Measurements from ENCODE around the gene OR52E2.
"Not testable (repeated sequence)": the region's sequence is repeated elsewhere in the genome, so short reads cannot be mapped to it uniquely, and the experiment has no call there.

The OR52E2 gene

GRCh38 chr11:5059391-5059790 lies at the start of gene OR52E2:
OR52E2 (minus strand) TSS chr11:5059627; CDS start chr11:5059627, 0 bp downstream.
- no peak for DNase-seq

- no peak for DNase-seq
These were observed 47.9 kb upstream of the OR52E2 start for GRCh38 chr11:5107285-5107684.

- DNase-seq = no peak
These were observed 43.6 kb upstream of the OR52E2 start for GRCh38 chr11:5103066-5103465.

GRCh38 chr11:5102246-5102645 lies 42.8 kb upstream of the OR52E2 start:
- DNase-seq = no peak

- DNase-seq = no peak
These were observed 36.6 kb upstream of the OR52E2 start for GRCh38 chr11:5096011-5096410.

- no peak for DNase-seq
These were observed 33.6 kb upstream of the OR52E2 start for GRCh38 chr11:5092821-5093585.

GRCh38 chr11:5090668-5091067 lies 31.2 kb upstream of the OR52E2 start:
- no peak for DNase-seq

GRCh38 chr11:5088556-5088955 lies 29.1 kb upstream of the OR52E2 start:
- DNase-seq = no peak

- no peak for DNase-seq
These were observed 24.2 kb upstream of the OR52E2 start for GRCh38 chr11:5083602-5084001.

GRCh38 chr11:5081405-5081804 lies 22.0 kb upstream of the OR52E2 start:
- no peak for DNase-seq

GRCh38 chr11:5071799-5072198 lies 12.4 kb upstream of the OR52E2 start:
- no peak for DNase-seq

GRCh38 chr11:5069272-5069671 lies 9.8 kb upstream of the OR52E2 start, which contains the start of gene OR52E1:
OR52E1 (plus strand) TSS chr11:5069572.
- DNase-seq = no peak

- no peak for DNase-seq
These were observed 5.6 kb upstream of the OR52E2 start for GRCh38 chr11:5065027-5065426.

GRCh38 chr11:5058679-5059078 lies 748 bp downstream of the OR52E2 start:
- not testable (repeated sequence) for DNase-seq

GRCh38 chr11:5046754-5047330 lies 12.6 kb downstream of the OR52E2 start:
- DNase-seq = no peak

GRCh38 chr11:5046226-5046625 lies 13.2 kb downstream of the OR52E2 start, which contains the start of gene OR52J3:
OR52J3 (plus strand) TSS chr11:5046526; CDS start chr11:5046526, 0 bp downstream.
- no peak for DNase-seq

- DNase-seq = no peak
These were observed 16.0 kb downstream of the OR52E2 start for GRCh38 chr11:5043380-5043779.

GRCh38 chr11:5042091-5042490 lies 17.3 kb downstream of the OR52E2 start:
- no peak for DNase-seq

GRCh38 chr11:5040876-5041275 lies 18.6 kb downstream of the OR52E2 start:
- no peak for DNase-seq

- DNase-seq = no peak
These were observed 21.1 kb downstream of the OR52E2 start for GRCh38 chr11:5038341-5038740.

GRCh38 chr11:5037926-5038325 lies 21.5 kb downstream of the OR52E2 start:
- DNase-seq = no peak

- no peak for DNase-seq
These were observed 22.8 kb downstream of the OR52E2 start for GRCh38 chr11:5036669-5037068.

GRCh38 chr11:5021996-5022395 lies 37.4 kb downstream of the OR52E2 start:
- DNase-seq = no peak

GRCh38 chr11:5013012-5013411 lies 46.4 kb downstream of the OR52E2 start:
- DNase-seq = no peak

GRCh38 chr11:5011254-5011653 lies 48.2 kb downstream of the OR52E2 start:
- no peak for DNase-seq

Data from activated CD4-positive, alpha-beta T cell treated with anti-CD3 and anti-CD28 coated beads for 1 hour (primary cell).